Hematopoietic multipotent progenitor cell treated with erythropoietin and hydrocortisone succinate and interleukin-3 and kit ligand, for 8 days (in vitro differentiated cells): ENCODE data around the gene EFCAB8.

Source experiments
- DNase-seq: peaks from one replicate; pipeline ENCODE4 v3.0.0-alpha.2; 2015

Gene EFCAB8

DNA sequence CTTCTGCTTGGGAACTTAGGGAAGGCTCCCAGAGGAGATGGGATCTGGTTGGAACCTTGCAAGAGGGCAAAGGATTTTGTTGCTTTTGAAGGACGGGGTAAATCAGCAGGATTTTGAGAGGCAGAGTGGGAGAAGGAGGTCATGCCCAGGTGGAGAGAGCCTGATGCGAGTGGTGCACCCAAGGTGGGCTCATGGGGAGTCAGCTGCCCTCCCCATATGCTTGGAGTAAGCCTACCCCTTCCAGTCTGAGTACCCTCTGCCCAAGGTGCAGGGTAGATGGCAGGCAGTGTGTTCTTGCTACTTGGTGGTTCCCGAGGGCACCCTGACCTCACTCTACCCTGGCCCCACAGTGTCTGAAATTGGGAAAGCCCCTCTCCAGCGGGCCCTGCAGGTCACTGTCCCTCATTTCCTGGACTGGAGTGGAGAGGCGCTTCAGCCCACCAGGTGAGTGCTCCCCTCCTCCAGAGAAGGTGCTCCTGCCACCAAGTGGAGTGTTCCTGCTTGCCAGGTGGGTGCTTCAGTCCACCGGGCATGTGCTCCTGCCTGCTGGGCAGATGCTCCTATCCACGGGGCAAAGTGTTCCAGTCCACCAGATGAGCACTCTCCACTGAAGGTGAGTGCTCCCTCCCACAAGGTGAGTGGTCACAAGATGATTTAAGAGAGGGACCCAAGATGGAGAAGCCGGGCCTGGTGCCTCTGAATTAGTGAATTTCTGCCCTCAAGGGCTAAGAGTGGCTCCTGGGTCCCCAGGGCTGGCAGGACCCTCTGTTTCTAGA, 152.1 kb downstream of the EFCAB8 start:
- DNase-seq = no peak
